Mucosa of rectum (tissue), 2 donors: ENCODE results near the gene ACTL7A.

Experiments
- H3K27ac ChIP-seq, 2 donors: one replicate each; pipeline ENCODE4 v1.7.0; 2013; ENCODE audit warnings: inconsistent platforms in 2 of 2, low read depth in 2 of 2, low read length in 2 of 2
- H3K27me3 ChIP-seq, 2 donors: one replicate each; pipeline ENCODE4 v1.7.0; 2013; ENCODE audit warnings: low read length in 2 of 2; ENCODE audit not compliant: control insufficient read depth in 2 of 2, insufficient read depth in 2 of 2
- H3K36me3 ChIP-seq, 2 donors: one replicate each; pipeline ENCODE4 v1.7.0; 2013; ENCODE audit warnings: low read length in 2 of 2; ENCODE audit not compliant: control insufficient read depth in 2 of 2, insufficient read depth in 2 of 2
- H3K4me1 ChIP-seq, 2 donors: one replicate each; pipeline ENCODE4 v1.7.0; 2013; ENCODE audit warnings: low read length in 2 of 2, mild to moderate bottlenecking in 1 of 2; ENCODE audit not compliant: control insufficient read depth in 2 of 2, insufficient read depth in 2 of 2
- H3K4me3 ChIP-seq, 2 donors: one replicate each; pipeline ENCODE4 v1.7.0; 2013; ENCODE audit warnings: low read length in 2 of 2
- H3K9ac ChIP-seq, 2 donors: one replicate each; pipeline ENCODE4 v1.7.0; 2013; ENCODE audit warnings: low read length in 2 of 2, low read depth in 1 of 2, mild to moderate bottlenecking in 1 of 2
- H3K9me3 ChIP-seq, 2 donors: one replicate each; pipeline ENCODE4 v1.7.0; 2013; ENCODE audit warnings: low read length in 2 of 2; ENCODE audit not compliant: control insufficient read depth in 2 of 2
- donor health status: healthy.
- donor health status: Normal muscosa, but diverticular disease.

ACTL7A gene

GRCh38 chr9:108860354-108860753 lies 1.7 kb upstream of the ACTL7A start:
- H3K27ac ChIP-seq = no peak overlapping the region
- no peaks in the 10 kb centered on the region for H3K9me3 ChIP-seq
- H3K9ac ChIP-seq = no peak overlapping the region
- no peaks in the 10 kb centered on the region for H3K27me3 ChIP-seq
- no peak overlapping the region for H3K4me3 ChIP-seq
- no peaks in the 10 kb centered on the region for H3K36me3 ChIP-seq
- peaks cover 0 to 2% of the 10 kb centered on the region in 2 donors for H3K4me1 ChIP-seq

GRCh38 chr9:108860764-108861163 lies 1.3 kb upstream of the ACTL7A start:
- H3K4me1 ChIP-seq = peaks cover 0 to 2% of the 10 kb centered on the region in 2 donors
- H3K27me3 ChIP-seq = no peaks in the 10 kb centered on the region
- H3K4me3 ChIP-seq = no peak overlapping the region
- H3K9ac ChIP-seq = no peak overlapping the region
- no peaks in the 10 kb centered on the region for H3K36me3 ChIP-seq
- no peaks in the 10 kb centered on the region for H3K9me3 ChIP-seq
- no peak overlapping the region for H3K27ac ChIP-seq

GRCh38 chr9:108861464-108861863 lies 602 bp upstream of the ACTL7A start:
- Histone ChIP-seq H3K36me3 (no peaks in the 10 kb centered on the region), H3K9me3 (no peaks in the 10 kb centered on the region), H3K4me3 (no peak overlapping the region), H3K4me1 (peaks cover 0 to 2% of the 10 kb centered on the region in 2 donors), H3K27me3 (no peaks in the 10 kb centered on the region), H3K27ac (no peak overlapping the region), H3K9ac (no peak overlapping the region)

GRCh38 chr9:108863891-108864290 lies 1.8 kb downstream of the ACTL7A start:
- Histone ChIP-seq H3K36me3 (peaks cover 0 to 6% of the 10 kb centered on the region in 2 donors), H3K4me3 (no peak overlapping the region), H3K27ac (no peak overlapping the region)

GRCh38 chr9:108864446-108864845 lies 2.4 kb downstream of the ACTL7A start:
- H3K4me3 ChIP-seq = no peak overlapping the region
- no peaks in the 10 kb centered on the region for H3K27me3 ChIP-seq
- peaks cover 0 to 2% of the 10 kb centered on the region in 2 donors for H3K4me1 ChIP-seq
- no peak overlapping the region for H3K9ac ChIP-seq
- no peak overlapping the region for H3K27ac ChIP-seq
- no peaks in the 10 kb centered on the region for H3K9me3 ChIP-seq
- H3K36me3 ChIP-seq = peaks cover 0 to 7% of the 10 kb centered on the region in 2 donors

More at GRCh38 chr9:108863891-108864290, 1.8 kb downstream of the ACTL7A start:
- Histone ChIP-seq H3K4me1 (peaks cover 0 to 2% of the 10 kb centered on the region in 2 donors), H3K9me3 (no peaks in the 10 kb centered on the region), H3K27me3 (no peaks in the 10 kb centered on the region), H3K9ac (no peak overlapping the region)

GRCh38 chr9:108865037-108865436 lies 3.0 kb downstream of the ACTL7A start:
- peaks cover 0 to 7% of the 10 kb centered on the region in 2 donors for H3K36me3 ChIP-seq
- no peaks in the 10 kb centered on the region for H3K27me3 ChIP-seq
- peaks cover 0 to 2% of the 10 kb centered on the region in 2 donors for H3K4me1 ChIP-seq

GRCh38 chr9:108866001-108866420 lies 3.9 kb downstream of the ACTL7A start:
- Histone ChIP-seq H3K27me3 (no peaks in the 10 kb centered on the region), H3K9ac (no peak overlapping the region), H3K36me3 (peaks cover 0 to 7% of the 10 kb centered on the region in 2 donors), H3K27ac (no peak overlapping the region), H3K4me3 (no peak overlapping the region), H3K4me1 (peaks cover 0 to 2% of the 10 kb centered on the region in 2 donors), H3K9me3 (no peaks in the 10 kb centered on the region)

More at GRCh38 chr9:108865037-108865436, 3.0 kb downstream of the ACTL7A start:
- no peaks in the 10 kb centered on the region for H3K9me3 ChIP-seq
- no peak overlapping the region for H3K27ac ChIP-seq
- no peak overlapping the region for H3K9ac ChIP-seq
- H3K4me3 ChIP-seq = no peak overlapping the region

GRCh38 chr9:108867116-108867515 lies 5.0 kb downstream of the ACTL7A start:
- peaks cover 0 to 2% of the 10 kb centered on the region in 2 donors for H3K4me1 ChIP-seq
- H3K36me3 ChIP-seq = peaks cover 8 to 12% of the 10 kb centered on the region in 2 donors

GRCh38 chr9:108867829-108868228 lies 5.8 kb downstream of the ACTL7A start:
- peaks cover 11 to 14% of the 10 kb centered on the region in 2 donors for H3K36me3 ChIP-seq
- H3K4me1 ChIP-seq = peaks cover 0 to 2% of the 10 kb centered on the region in 2 donors
- H3K9ac ChIP-seq = no peak overlapping the region
- no peak overlapping the region for H3K27ac ChIP-seq
- no peak overlapping the region for H3K4me3 ChIP-seq
- H3K9me3 ChIP-seq = no peaks in the 10 kb centered on the region
- H3K27me3 ChIP-seq = no peaks in the 10 kb centered on the region

More at GRCh38 chr9:108867116-108867515, 5.0 kb downstream of the ACTL7A start:
- H3K27ac ChIP-seq = no peak overlapping the region
- no peak overlapping the region for H3K9ac ChIP-seq
- H3K4me3 ChIP-seq = no peak overlapping the region
- H3K9me3 ChIP-seq = no peaks in the 10 kb centered on the region
- no peaks in the 10 kb centered on the region for H3K27me3 ChIP-seq

GRCh38 chr9:108869092-108869725 lies 7.1 kb downstream of the ACTL7A start:
- H3K9me3 ChIP-seq = no peaks in the 10 kb centered on the region
- no peak overlapping the region for H3K27ac ChIP-seq
- peaks cover 21 to 26% of the 10 kb centered on the region in 2 donors for H3K36me3 ChIP-seq
- peaks cover 0 to 2% of the 10 kb centered on the region in 2 donors for H3K4me1 ChIP-seq
- no peak overlapping the region for H3K9ac ChIP-seq
- H3K27me3 ChIP-seq = no peaks in the 10 kb centered on the region
- no peak overlapping the region for H3K4me3 ChIP-seq
